Measurements from ENCODE around the gene LEF1. TPM values are rescaled to one million over a fixed set of nuclear protein-coding genes. Genes with fewer than 3 reads are reported as not detected.

LEF1 gene
- total RNA-seq, result 0.17 and 0.22 TPM in 2 replicates

GRCh38 chr4:108168671-108169523, at the start of gene LEF1:
TSS of gene LEF1 (minus strand) at chr4:108168932. CDS start at chr4:108167767, 1,165 bp downstream.

Other genes starting within 250 kb of the LEF1 start
- 4.9 and 7.3 TPM in 2 replicates for gene CYP2U1, start 237.4 kb downstream of the LEF1 start, total RNA-seq
- gene HADH, start 179.0 kb downstream of the LEF1 start, total RNA-seq, result 5.5 and 9.7 TPM in 2 replicates

Data from dermis lymphatic vessel endothelial cell (primary cell).